ENCODE data around the gene TMC5. TPM values are rescaled to one million over a fixed set of nuclear protein-coding genes. Genes with fewer than 3 reads are reported as not detected.
"Not testable (repeated sequence)": the region's sequence is repeated elsewhere in the genome, so short reads cannot be mapped to it uniquely, and the experiment has no call there.

TMC5 gene, protein sequence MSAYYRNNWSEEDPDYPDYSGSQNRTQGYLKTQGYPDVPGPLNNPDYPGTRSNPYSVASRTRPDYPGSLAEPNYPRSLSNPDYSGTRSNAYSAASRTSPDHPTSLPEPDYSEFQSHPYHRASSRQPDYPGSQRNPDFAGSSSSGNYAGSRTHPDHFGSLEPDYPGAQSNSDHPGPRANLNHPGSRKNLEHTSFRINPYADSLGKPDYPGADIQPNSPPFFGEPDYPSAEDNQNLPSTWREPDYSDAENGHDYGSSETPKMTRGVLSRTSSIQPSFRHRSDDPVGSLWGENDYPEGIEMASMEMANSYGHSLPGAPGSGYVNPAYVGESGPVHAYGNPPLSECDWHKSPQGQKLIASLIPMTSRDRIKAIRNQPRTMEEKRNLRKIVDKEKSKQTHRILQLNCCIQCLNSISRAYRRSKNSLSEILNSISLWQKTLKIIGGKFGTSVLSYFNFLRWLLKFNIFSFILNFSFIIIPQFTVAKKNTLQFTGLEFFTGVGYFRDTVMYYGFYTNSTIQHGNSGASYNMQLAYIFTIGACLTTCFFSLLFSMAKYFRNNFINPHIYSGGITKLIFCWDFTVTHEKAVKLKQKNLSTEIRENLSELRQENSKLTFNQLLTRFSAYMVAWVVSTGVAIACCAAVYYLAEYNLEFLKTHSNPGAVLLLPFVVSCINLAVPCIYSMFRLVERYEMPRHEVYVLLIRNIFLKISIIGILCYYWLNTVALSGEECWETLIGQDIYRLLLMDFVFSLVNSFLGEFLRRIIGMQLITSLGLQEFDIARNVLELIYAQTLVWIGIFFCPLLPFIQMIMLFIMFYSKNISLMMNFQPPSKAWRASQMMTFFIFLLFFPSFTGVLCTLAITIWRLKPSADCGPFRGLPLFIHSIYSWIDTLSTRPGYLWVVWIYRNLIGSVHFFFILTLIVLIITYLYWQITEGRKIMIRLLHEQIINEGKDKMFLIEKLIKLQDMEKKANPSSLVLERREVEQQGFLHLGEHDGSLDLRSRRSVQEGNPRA
- 0.32 and 0.40 TPM in 2 replicates for total RNA-seq (ENCODE audit: low replicate concordance)

DNA sequence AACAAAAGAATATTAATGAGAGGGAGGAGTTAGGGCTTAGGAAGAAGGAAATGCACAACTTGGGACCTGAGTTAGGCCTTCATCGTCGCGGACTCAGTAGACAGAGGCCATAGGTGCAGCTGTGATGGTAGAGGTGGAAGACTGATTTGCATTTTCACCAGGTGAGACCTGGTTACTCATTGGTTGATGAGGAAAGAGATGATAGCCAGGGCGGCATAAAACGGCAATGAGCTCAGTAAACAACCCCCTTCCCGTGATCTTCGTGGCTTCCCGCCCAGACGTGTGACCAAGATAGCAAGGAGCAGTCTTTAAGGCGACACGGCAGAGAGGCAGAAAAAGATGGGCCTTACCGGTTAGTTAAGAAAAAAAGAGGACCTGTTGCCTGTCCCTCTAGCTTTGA is at the start of gene TMC5:
TMC5 (plus strand) TSS at position 244 of the 400 bp plus-strand sequence. CDS start 22,156 bp downstream, outside the sequence.
- peaks cover 3% of the 10 kb centered on the region for H3K27me3 Mint-ChIP-seq (ENCODE audit: insufficient read depth, low read depth)
- no peak within 1 kb of the TSS for H3K4me3 Mint-ChIP-seq
- H3K9ac ChIP-seq = no peak within 1 kb of the TSS
- TF ChIP-seq, protein P1, sequence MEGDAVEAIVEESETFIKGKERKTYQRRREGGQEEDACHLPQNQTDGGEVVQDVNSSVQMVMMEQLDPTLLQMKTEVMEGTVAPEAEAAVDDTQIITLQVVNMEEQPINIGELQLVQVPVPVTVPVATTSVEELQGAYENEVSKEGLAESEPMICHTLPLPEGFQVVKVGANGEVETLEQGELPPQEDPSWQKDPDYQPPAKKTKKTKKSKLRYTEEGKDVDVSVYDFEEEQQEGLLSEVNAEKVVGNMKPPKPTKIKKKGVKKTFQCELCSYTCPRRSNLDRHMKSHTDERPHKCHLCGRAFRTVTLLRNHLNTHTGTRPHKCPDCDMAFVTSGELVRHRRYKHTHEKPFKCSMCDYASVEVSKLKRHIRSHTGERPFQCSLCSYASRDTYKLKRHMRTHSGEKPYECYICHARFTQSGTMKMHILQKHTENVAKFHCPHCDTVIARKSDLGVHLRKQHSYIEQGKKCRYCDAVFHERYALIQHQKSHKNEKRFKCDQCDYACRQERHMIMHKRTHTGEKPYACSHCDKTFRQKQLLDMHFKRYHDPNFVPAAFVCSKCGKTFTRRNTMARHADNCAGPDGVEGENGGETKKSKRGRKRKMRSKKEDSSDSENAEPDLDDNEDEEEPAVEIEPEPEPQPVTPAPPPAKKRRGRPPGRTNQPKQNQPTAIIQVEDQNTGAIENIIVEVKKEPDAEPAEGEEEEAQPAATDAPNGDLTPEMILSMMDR (IDR thresholded peaks at IDR 0.05) = no peak
- TF ChIP-seq EZH2phosphoT487 (IDR thresholded peaks at IDR 0.05) (no peak), EZH2 (IDR thresholded peaks at IDR 0.05) (no peak)
- H3K4me2 ChIP-seq = no peak within 1 kb of the TSS
- H3K4me3 ChIP-seq = no peak within 1 kb of the TSS
- DNase-seq (ENCODE audit: low spot score) = no peak
- H3K79me2 ChIP-seq (ENCODE audit: low read depth) = no peaks in the 10 kb centered on the region
- no peak within 1 kb of the TSS for H3K27ac ChIP-seq
- peaks cover 5% of the 10 kb centered on the region for H3K27me3 ChIP-seq
- no peaks in the 10 kb centered on the region for H3K36me3 ChIP-seq
- no peaks in the 10 kb centered on the region for H3F3A ChIP-seq (ENCODE audit: low read depth)
- H3K36me3 Mint-ChIP-seq = peaks cover 2% of the 10 kb centered on the region
- H2AFZ ChIP-seq (replicated peaks) = no peak within 1 kb of the TSS
- peaks cover 6% of the 10 kb centered on the region for H3K4me1 Mint-ChIP-seq
- peaks cover 9% of the 10 kb centered on the region for H3K9me3 Mint-ChIP-seq
- H3K27ac Mint-ChIP-seq = no peak within 1 kb of the TSS
- no peaks in the 10 kb centered on the region for H3K4me1 ChIP-seq
- H4K20me1 ChIP-seq (ENCODE audit: low read depth) = no peaks in the 10 kb centered on the region
- H3K9me3 ChIP-seq (ENCODE audit: low read depth) = no peaks in the 10 kb centered on the region

DNA sequence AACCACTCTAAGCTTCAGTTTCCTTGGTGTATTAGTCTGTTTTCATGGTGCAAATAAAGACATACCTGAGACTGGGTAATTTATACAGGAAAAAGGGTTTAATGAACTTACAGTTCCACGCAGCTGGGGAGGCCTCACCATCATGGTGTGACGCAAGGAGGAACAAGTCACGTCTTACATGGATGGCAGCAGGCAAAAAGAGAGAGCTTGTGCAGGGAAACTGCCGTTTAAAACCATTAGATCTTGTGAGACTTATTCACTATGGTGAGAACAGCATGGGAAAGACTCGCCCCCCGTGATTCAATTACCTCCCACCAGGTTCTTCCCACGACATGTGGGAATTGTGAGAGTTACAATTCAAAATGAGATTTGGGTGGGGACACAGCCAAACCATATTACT is 45.1 kb upstream of the TMC5 start:
- not testable (repeated sequence) for H3K4me3 ChIP-seq, H3K4me1 Mint-ChIP-seq
- peak overlapping the region; percentile 44 for H3K4me3 Mint-ChIP-seq

DNA sequence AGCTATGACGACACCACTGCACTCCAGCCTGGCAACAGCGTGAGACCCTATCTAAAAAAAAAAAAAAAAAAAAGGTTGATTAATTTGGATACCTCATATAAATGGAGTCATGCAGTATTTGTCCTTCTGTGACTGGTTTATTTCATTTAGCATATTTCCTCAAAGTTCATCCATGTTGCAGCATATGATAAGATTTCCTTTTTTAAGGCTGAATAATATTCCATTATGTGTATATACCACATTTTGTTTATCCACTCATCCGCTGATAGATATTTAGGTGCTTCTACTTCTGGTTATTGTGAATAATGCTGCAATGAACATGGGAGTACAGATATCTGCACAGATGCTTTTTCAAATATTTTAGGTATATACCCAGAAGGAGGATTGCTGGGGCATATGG is 43.3 kb upstream of the TMC5 start:
- Histone ChIP-seq H3F3A (ENCODE audit: low read depth) (no peaks in the 10 kb centered on the region), H3K27me3 (no peaks in the 10 kb centered on the region), H3K36me3 (no peaks in the 10 kb centered on the region), H2AFZ (replicated peaks) (no peak overlapping the region), H4K20me1 (ENCODE audit: low read depth) (no peaks in the 10 kb centered on the region), H3K9ac (no peak overlapping the region), H3K79me2 (ENCODE audit: low read depth) (no peaks in the 10 kb centered on the region), H3K9me3 (ENCODE audit: low read depth) (no peaks in the 10 kb centered on the region), H3K4me1 (no peaks in the 10 kb centered on the region), H3K4me3 (no peak overlapping the region), H3K4me2 (no peak overlapping the region), H3K27ac (no peak overlapping the region)
- H3K4me3 Mint-ChIP-seq = no peak overlapping the region
- TF ChIP-seq, protein P1 (IDR thresholded peaks at IDR 0.05) = no peak
- no peak for TF ChIP-seq EZH2 (IDR thresholded peaks at IDR 0.05)
- no peak for TF ChIP-seq EZH2phosphoT487 (IDR thresholded peaks at IDR 0.05)
- peaks cover 2% of the 10 kb centered on the region for H3K36me3 Mint-ChIP-seq
- no peak overlapping the region for H3K27ac Mint-ChIP-seq
- no peaks in the 10 kb centered on the region for H3K9me3 Mint-ChIP-seq
- no peaks in the 10 kb centered on the region for H3K4me1 Mint-ChIP-seq
- H3K27me3 Mint-ChIP-seq (ENCODE audit: insufficient read depth, low read depth) = peaks cover 5% of the 10 kb centered on the region
- DNase-seq (ENCODE audit: low spot score) = no peak

More for the DNA sequence above, 45.1 kb upstream of the TMC5 start:
- not testable (repeated sequence) for H3K4me1 ChIP-seq; H3K9ac ChIP-seq; H3K9me3 ChIP-seq (ENCODE audit: low read depth); H3F3A ChIP-seq (ENCODE audit: low read depth); H3K27ac ChIP-seq; H3K4me2 ChIP-seq; H3K27me3 Mint-ChIP-seq (ENCODE audit: insufficient read depth, low read depth); H4K20me1 ChIP-seq (ENCODE audit: low read depth); H3K9me3 Mint-ChIP-seq; H3K79me2 ChIP-seq (ENCODE audit: low read depth); H2AFZ ChIP-seq (replicated peaks); H3K36me3 Mint-ChIP-seq; H3K27me3 ChIP-seq; H3K36me3 ChIP-seq; DNase-seq (ENCODE audit: low spot score)
- H3K27ac Mint-ChIP-seq = peak overlapping the region; percentile 43

Measured in neural progenitor cell (in vitro differentiated cells).